ENCODE data around the gene TSHZ1.

Gene TSHZ1

DNA sequence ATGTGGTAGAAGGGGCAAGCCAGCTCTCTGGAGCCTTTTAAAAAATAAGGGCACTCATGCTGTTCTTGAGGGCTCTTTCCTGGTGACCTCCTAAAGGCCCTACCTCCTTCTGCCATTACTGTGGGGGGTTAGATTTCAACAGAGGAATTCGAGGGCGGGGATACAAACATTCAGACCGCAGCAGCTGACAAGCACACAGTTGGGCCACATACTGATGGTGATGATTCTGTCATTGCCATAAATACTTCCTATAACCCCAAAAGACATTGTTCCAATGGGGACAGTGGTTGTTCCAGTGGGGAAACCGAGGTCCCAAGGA lies 67.0 kb downstream of the TSHZ1 start:
- DNase-seq (ENCODE audit: low spot score): no peak

DNA sequence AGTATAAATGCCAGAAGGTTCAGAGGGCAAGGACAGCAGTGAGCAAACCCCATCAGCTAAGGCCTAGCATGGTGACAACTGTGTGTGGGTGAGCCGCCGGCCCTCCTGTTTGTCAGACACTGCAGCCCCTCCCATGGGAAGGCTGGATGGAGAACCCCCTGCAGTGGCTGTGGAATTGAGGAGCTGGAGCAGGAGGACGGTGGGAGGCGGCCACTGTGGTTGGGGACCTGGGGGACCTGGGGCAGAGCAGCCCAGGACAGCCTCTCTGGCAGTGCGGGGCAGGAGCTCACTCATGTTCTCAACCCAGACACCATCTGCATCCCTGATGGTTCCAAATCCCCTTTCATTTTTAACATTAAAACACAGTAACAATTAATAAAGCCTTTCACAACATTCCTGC lies 68.8 kb downstream of the TSHZ1 start:
- no peak for DNase-seq (ENCODE audit: low spot score)

DNA sequence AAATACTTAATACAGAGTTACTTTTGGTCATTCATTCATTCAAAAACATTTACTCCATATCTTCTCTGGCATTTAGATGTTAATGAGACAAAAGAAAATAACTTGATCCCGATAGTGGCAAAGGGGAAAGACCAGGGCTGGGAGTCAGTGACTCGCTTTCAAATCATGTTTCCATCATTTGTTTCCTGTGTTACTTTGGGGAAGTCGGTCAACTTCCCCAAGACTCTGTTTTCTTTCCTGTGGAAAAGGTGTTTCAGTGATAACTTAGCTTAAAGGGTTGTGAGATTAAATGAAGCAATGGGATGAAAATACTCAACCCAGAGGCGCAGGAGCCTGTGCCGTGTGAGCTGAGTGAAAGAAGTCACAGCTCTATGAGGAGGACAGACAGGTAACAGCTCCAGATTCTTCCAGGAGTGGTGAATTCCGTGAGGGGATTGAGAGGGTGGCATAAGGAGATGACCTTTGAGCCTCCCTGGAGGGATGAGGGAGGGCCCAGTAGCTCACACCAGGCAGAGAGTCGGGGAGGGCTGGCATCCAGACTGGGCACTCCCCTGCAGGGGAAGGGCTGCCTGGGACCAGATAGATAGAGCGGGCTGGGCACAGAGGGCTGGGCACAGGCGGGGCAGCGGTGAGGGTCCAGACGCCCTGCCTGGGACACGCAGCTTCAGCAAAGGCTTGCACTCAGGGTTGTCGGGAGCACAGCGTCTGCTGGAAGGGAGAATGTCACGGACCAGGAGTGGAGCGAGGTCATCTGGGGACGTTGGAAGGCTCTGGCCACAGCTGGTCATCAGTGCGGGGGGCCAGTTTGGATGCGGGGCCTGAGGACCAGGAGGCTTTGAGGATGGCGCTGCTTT lies 70.1 kb downstream of the TSHZ1 start:
- no peak for DNase-seq (ENCODE audit: low spot score)

DNA sequence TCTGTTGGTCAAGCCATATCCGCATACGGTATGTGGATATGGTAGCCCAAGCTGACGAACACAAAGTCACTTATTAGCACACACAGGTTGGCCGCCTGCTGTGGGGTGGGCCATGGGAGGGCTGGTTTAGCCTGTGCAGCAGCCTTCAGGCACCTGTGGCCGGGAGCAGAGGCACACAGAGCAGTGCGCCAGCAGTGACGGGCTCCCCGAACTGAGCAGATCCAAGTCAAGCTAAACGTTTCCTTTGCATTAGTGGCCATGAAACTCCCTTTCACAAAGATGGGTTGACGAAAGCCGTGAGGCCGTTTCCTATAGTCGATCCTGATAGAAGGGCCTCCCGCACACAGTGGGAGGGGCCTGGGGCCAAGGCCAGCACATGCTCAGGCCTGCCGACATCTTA lies 72.1 kb downstream of the TSHZ1 start:
- no peak for DNase-seq (ENCODE audit: low spot score)

DNA sequence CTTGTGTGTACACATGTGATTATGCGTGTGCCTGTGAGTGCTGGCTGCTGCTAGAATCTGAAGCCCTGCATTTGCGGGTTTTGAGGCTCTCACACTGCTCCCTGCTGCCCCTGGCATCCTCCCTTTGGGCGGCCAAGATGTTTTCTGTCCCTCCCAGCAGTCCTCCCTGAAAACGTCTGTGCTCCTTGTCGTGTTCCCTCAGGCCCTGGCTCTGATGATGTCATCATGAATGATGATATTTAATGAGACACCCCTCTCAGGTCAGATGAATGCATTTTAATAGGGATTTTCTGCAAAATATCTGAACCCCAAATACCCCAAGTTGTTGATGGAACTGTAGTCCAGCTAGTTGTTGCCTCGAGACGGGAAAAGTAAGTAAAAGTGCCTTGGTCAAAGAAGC lies 73.1 kb downstream of the TSHZ1 start:
- DNase-seq (ENCODE audit: low spot score): no peak

DNA sequence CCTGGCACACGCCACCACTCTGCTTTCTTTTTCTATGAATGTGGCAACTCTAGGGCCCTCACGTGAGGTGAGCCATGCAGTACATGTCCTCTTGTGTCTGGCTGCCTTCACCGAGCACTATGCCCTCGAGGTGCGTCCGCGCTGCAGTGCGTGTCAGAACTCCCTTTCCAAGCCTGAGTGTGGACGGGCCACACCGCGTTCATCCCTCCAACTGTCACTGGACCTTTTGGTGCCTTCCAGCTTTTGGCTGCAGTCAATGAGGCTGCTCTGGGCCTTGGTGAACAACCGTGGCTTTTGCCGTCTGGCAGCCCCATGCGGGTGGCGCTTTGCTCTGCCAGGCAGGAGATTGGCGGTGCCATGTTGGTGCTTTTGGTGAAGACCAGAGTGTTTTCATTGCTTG lies 74.0 kb downstream of the TSHZ1 start:
- no peak for DNase-seq (ENCODE audit: low spot score)

DNA sequence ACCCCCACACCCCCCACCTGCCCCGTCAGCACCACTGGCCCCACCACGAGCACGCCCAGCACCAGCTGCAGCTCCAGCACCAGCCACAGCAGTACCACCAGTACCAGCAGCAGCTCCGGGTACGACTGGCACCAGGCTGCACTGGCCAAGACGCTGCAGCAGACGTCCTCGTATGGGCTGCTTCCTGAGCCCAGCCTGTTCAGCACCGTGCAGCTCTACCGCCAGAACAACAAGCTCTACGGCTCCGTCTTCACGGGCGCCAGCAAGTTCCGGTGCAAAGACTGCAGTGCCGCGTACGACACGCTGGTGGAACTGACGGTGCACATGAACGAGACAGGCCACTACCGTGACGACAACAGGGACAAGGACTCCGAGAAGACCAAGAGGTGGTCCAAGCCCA lies 75.3 kb downstream of the TSHZ1 start:
- DNase-seq (ENCODE audit: low spot score): no peak

DNA sequence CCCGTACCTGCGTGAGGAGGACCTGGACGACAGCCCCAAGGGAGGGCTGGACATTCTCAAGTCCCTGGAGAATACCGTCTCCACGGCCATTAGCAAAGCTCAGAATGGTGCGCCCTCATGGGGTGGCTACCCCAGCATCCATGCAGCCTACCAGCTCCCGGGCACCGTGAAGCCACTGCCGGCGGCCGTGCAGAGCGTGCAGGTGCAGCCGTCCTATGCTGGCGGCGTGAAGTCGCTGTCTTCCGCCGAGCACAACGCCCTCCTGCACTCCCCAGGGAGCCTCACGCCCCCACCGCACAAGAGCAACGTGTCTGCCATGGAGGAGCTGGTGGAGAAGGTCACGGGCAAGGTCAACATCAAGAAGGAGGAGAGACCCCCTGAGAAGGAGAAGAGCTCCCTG lies 76.4 kb downstream of the TSHZ1 start:
- DNase-seq (ENCODE audit: low spot score): no peak

DNA sequence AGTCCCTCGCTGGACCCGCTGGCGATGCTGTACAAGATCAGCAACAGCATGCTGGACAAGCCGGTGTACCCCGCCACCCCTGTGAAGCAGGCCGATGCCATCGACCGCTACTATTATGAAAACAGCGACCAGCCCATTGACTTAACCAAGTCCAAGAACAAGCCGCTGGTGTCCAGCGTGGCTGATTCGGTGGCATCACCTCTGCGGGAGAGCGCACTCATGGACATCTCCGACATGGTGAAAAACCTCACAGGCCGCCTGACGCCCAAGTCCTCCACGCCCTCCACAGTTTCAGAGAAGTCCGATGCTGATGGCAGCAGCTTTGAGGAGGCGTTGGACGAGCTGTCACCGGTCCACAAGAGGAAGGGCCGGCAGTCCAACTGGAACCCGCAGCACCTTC lies 77.1 kb downstream of the TSHZ1 start:
- DNase-seq (ENCODE audit: low spot score): no peak

DNA sequence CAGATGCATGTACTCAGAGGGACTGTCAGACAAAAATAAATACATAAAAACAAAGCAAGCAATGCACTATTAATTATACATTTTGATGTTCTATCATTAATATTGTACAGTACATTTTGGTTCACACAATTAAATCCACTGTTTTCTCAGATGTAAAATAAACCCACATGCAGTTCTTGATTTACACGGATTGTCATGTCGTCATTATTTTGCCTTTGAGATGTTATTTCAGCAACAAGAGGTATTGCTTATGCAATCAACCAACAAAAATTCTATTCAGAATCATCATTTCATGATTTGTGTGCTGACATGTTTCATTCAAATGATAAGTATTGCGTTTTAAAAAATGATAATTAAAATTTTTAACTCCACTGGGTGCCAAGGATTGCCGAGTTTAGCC lies 79.2 kb downstream of the TSHZ1 start:
- no peak for DNase-seq (ENCODE audit: low spot score)

DNA sequence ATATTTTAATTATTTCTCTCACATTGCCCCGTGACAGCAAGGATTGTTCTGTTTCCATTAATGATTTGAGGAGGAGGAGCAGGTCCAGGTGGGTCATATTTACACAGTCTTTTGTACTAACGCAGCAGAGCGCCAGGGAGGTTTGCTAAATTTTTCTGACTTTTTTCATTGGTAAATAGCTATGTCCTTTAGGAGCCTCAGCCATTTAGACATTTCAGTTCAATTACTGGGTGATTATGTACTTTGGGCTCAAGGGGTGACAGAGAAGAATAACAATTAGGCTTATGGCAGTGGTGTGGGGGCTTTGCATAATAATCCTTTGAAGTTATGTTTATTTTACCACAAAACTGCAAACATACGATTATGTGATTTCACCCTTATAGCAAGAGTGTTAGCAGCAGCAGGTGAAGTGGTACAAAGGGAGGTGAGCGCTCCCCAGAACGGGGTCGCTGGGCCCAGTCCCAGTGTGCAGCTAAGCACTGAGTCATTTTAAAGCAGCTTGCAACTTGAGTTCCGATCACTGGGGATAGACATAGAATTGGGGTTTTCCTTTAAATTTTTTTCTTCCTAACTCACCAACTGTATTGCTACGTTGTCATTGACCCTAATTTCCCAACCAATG lies 80.3 kb downstream of the TSHZ1 start:
- no peak for DNase-seq (ENCODE audit: low spot score)

DNA sequence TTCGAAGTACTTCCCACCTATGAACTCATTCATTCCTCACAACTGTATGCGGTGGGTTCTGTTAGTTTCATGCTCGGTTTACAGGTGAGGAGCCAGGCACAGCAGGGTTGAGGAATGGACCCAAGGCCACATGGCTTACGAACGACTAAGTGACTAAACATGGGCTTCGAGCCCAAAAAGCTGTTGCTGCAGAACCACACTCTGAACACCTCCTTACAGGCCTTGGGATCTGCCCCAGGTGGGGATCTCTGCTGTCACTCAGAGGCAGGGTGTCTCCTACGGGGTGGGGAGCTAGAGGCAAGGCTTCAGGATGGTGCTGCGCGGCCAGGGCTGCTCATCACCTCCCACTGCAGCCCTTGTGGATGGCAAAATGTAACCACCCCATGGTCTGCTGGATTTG lies 80.9 kb downstream of the TSHZ1 start:
- no peak for DNase-seq (ENCODE audit: low spot score)

DNA sequence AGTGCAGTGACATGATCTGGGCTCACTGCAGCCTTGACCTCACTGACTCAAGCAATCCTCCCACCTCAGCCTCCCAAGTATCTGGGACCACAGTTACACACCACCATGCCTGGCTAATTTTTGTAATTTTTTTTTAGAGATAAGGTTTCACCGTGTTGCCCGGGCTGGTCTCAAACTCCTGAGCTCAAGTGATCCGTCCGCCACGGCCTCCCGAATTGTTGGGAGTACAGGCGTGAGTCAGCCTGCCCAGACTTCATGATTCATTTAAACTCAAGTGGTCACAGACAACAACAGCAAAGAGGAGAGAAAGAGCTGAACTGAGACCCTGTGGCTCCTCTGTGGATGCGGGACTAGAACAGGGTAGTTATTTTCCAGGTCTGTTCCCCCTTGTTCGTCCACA lies 83.0 kb downstream of the TSHZ1 start:
- DNase-seq (ENCODE audit: low spot score): no peak

DNA sequence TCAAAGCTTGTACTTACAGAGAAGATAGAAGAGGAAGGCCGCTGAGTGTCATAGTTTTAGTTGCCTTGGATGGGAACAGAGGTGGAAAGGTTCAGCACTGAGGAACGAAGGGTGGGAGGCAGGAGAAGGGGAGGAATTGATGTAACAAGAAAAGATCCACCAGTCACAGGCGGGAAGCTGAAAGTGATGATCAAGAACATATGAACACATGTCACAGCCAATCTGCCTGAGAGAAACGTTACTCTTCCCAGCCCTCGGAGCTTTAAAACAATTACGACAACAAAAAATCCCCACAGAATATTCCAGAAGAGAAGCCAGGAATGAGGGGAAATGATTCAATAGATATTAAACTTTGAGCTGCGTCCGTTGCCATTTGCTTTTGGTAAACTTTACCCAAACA lies 87.1 kb downstream of the TSHZ1 start:
- no peak for DNase-seq (ENCODE audit: low spot score)

DNA sequence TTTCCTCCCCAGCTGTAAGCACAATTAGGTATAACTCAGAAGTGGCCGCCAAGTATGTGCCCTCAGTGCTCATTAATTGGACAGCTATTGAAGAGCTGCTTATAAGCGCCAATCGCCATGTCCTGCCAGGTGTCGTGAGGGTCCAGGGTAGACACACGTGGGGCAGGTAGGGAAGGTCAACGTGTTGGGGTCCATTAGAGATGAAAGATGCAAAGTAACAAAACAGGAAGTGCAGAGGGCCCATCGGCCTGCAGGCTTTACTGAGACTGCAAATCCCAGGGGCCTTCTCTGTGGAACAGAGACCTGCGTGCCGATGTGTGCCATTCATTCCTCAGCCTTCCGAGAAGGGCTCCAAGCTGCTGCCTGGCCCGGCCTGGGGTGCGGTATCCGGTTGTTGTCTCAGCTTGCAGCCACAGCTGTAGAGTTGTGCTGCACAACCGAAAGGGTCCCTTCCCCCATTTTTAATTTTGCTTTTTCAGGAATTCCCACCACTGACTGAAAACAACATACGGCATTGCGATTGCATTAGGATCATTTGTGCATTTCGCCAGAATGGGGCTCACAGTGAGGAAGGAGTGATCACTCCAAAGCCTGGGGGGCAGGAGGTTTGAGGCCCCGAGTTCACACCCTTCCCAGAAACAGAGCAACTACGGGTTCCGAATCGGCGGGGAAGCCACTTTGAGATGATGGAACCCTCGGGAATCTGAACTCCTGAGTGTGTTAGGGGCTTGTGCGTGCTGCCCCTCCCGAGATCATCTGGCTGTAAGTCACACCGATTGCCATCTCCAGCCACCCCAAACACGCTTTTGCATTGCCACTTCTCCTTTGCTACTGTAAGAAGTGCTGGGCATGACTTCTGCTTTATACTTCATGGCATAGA lies 94.3 kb downstream of the TSHZ1 start:
- no peak for DNase-seq (ENCODE audit: low spot score)

DNA sequence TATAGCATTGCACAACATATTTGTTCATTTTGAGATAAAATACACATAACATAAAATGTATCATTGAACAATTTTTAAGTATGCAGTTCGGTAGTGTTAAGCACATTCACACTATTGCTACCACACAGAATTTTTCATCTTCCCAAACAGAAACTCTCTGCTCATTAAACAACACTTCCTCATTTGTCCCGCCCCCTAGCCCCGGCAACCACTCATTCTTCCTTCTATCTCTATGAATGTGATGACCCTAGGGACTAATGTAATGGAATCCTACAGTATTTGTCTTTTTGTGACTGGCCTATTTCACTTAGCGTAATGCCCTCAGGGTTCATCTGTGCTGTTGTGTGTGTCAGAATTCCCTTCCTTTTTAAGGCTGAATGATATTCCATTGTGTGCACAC lies 95.4 kb downstream of the TSHZ1 start:
- DNase-seq (ENCODE audit: low spot score): no peak

DNA sequence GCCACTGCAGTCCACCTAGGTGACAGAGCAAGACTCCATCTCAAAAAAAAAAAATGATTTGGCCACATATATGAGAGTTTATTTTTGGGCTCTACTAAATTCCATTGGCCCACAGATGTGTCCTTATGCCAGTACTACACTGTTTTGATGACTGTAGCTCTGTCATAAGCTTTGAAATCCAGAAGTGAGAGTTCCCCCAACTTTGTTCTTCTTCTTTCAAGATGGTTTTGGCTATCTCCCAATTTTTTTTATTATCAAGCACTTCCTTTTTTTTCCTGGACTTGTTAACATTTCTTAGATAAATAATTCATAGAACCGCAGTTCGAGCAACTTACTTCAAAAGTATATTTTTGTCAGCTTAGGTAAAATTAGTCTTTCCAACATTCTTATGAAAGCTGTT lies 96.9 kb downstream of the TSHZ1 start:
- no peak for DNase-seq (ENCODE audit: low spot score)

DNA sequence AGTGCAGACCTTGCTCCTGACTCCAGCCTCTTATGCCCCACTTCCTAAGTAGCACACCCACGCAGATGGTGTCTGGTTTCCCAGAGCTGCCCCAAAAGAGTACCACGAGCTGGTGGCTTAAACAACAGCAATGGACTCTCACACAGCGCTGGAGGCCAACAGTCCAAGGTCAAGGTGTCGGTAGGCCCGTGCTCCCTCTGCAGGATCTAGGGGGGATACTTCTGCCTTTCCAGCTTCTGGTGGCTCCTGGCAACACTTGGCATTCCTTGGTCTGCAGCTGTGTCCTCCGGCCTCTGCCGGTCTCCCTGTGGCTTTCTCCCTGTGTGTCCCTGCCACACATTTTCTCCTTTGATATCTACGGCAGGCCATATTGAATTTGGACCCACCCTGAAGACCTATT lies 99.0 kb downstream of the TSHZ1 start:
- no peak for DNase-seq (ENCODE audit: low spot score)

DNA sequence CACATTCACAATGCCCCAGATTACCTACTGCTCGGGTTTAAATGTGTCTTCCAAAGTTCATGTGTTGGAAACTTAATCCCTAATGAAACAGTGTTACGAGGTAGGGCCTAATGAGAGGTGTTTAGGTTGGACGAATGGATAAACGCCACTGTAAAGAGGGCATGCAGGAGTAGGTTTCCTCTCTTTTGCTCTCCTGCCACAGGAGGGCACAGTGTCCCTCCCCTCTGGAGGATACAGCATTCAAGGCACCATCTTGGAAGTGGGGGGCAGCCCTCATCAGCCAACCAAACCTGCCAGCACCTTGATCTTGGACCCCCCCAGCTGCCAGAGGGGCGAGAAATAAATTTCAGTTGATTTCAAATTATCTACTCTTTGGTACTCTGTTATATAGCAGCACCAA lies 103.5 kb downstream of the TSHZ1 start:
- no peak for DNase-seq (ENCODE audit: low spot score)

DNA sequence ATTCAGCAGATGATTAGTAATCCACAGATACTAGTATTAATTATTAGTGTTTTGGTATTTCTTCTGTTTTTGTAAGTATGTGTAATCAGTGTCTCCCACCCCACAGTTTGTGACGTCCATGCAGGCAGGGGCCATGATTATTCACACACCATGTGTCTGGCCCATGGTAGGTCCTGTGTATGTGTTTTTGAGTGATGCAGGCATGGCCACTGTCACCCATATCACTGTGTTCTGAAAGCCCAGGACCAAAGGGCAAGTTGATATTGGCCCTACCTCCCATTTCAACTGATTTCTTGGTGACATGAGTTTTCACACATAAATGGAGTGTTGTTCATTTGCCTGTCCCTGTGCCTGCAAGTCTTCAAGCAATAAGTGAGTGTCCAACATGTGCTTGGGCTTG lies 104.0 kb downstream of the TSHZ1 start:
- no peak for DNase-seq (ENCODE audit: low spot score)

DNA sequence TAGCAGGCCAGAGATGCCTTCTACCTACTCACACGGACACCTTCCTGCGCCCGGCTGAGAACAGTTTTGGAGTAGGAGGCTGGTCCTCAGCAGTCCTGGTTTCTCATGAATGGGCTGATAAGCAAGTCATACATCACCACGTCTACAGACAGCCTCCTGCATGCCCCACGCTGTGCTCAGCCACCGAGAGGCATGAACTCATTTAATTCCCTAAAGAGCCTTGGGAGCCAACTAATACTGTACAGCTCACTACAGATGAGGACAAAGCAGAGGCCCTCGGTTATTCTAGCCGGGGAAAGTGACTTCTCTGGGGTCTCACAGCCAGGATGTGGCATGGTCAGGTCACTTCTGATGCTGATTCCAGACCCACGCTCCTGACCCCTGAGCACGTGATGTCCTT lies 105.6 kb downstream of the TSHZ1 start:
- DNase-seq (ENCODE audit: low spot score): no peak

DNA sequence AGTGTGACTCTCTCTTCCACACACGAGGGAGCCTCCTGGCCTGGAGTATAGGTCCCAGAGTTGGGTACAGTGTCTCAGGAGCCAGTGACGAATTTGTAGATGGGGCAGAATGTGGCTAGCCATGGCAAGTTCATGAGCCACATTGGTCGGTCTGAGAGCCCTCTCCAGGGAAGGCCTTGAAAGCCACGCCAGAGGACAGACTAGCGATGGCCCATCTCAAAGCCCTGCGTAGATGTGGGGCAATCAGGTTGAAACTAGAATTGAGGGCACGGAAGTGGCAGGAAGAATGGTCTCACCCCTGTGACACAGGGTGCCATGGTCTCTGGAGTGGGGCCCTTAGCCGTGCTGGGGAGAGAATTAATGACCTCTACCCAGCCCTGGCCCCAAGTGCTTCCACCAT lies 106.2 kb downstream of the TSHZ1 start:
- DNase-seq (ENCODE audit: low spot score): no peak

DNA sequence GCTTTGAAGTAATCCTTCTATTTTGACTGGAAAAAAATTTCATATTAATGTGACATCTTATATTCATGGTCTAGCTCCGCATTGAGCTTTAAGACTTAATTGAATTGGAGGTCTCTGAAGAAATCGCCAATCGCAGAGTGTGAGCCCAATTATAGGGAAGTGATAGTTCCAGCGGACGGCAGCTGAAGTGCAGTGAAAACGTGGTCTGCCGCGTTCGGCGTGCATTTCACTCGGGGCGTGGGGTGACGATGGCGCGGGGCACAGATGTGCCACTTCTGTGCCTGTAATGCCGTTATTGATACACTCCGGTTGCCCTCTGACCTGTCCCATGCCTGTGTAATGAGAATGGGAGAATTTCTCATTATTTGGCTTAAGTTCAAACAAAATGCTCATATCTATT lies 106.7 kb downstream of the TSHZ1 start:
- no peak for DNase-seq (ENCODE audit: low spot score)

All from left forelimb (tissue), 1 donor.